ENCODE data around the gene ZNF532. TPM values are rescaled to one million over a fixed set of nuclear protein-coding genes. Genes with fewer than 3 reads are reported as not detected.

ZNF532 gene, protein sequence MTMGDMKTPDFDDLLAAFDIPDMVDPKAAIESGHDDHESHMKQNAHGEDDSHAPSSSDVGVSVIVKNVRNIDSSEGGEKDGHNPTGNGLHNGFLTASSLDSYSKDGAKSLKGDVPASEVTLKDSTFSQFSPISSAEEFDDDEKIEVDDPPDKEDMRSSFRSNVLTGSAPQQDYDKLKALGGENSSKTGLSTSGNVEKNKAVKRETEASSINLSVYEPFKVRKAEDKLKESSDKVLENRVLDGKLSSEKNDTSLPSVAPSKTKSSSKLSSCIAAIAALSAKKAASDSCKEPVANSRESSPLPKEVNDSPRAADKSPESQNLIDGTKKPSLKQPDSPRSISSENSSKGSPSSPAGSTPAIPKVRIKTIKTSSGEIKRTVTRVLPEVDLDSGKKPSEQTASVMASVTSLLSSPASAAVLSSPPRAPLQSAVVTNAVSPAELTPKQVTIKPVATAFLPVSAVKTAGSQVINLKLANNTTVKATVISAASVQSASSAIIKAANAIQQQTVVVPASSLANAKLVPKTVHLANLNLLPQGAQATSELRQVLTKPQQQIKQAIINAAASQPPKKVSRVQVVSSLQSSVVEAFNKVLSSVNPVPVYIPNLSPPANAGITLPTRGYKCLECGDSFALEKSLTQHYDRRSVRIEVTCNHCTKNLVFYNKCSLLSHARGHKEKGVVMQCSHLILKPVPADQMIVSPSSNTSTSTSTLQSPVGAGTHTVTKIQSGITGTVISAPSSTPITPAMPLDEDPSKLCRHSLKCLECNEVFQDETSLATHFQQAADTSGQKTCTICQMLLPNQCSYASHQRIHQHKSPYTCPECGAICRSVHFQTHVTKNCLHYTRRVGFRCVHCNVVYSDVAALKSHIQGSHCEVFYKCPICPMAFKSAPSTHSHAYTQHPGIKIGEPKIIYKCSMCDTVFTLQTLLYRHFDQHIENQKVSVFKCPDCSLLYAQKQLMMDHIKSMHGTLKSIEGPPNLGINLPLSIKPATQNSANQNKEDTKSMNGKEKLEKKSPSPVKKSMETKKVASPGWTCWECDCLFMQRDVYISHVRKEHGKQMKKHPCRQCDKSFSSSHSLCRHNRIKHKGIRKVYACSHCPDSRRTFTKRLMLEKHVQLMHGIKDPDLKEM (N-terminal part only)
- total RNA-seq (2022; extraction: Qiagen RNA extraction) = 19.5 to 26.6 TPM (median 21.4 TPM) in 5 replicates

GRCh38 chr18:58864146-58865032, at the start of gene ZNF532:
Gene ZNF532, plus strand, starts transcription at chr18:58864877. CDS start in a region left out here.

Other genes starting within 250 kb of the ZNF532 start
- 6.2 to 10.0 TPM (median 6.7 TPM) in 5 replicates for gene ALPK2, start 235.8 kb upstream of the ZNF532 start, total RNA-seq (2022; extraction: Qiagen RNA extraction)
- gene MALT1, start 193.4 kb upstream of the ZNF532 start, total RNA-seq (2022; extraction: Qiagen RNA extraction) = 7.5 to 9.9 TPM (median 8.8 TPM) in 5 replicates